CD14-positive monocyte (primary cell): ENCODE measurements around the gene KRT72. TPM values are rescaled to one million over a fixed set of nuclear protein-coding genes. Genes with fewer than 3 reads are reported as not detected.

Experiments
- DNase-seq, 3 donors: peaks; one replicate each; pipeline ENCODE4 v3.0.0-alpha.2; 2011 to 2022
- H2AFZ ChIP-seq: 2 replicates; pipeline ENCODE4 v1.6.0; 2012; ENCODE audit warnings: mild to moderate bottlenecking, low read depth, low read length, inconsistent platforms; ENCODE audit not compliant: insufficient read depth, poor library complexity, severe bottlenecking
- H3K27ac ChIP-seq, 2 donors: 1 replicate in 1 of 2; 2 replicates in 1 of 2; pipeline ENCODE4 v1.5.1; 2012 to 2013; ENCODE audit warnings: low read length in 2 of 2, control low read depth in 1 of 2, inconsistent platforms in 1 of 2, low read depth in 1 of 2, mild to moderate bottlenecking in 1 of 2
- H3K27me3 ChIP-seq, 2 donors: one replicate each; pipeline versions ENCODE4 v1.6.0 to v1.6.1; 2011 to 2013; ENCODE audit warnings: low read length in 2 of 2; ENCODE audit not compliant: control insufficient read depth in 2 of 2, insufficient read depth in 2 of 2
- H3K36me3 ChIP-seq, 2 donors: replicated peaks in 1 of 2; 1 replicate in 1 of 2; 2 replicates in 1 of 2; pipeline versions ENCODE4 v1.5.1 to v1.6.1; 2012 to 2013; ENCODE audit warnings: low read length in 2 of 2, control low read depth in 1 of 2, inconsistent platforms in 1 of 2, mild to moderate bottlenecking in 1 of 2; ENCODE audit not compliant: insufficient read depth in 2 of 2, control insufficient read depth in 1 of 2
- H3K4me1 ChIP-seq, 2 donors: 1 replicate in 1 of 2; 2 replicates in 1 of 2; pipeline versions ENCODE4 v1.5.1 to v1.6.1; 2012 to 2013; ENCODE audit warnings: low read length in 2 of 2, control low read depth in 1 of 2, inconsistent platforms in 1 of 2, mild to moderate bottlenecking in 1 of 2, moderate library complexity in 1 of 2; ENCODE audit not compliant: insufficient read depth in 2 of 2, control insufficient read depth in 1 of 2
- H3K4me2 ChIP-seq: replicated peaks from 2 replicates; pipeline ENCODE3; 2012; ENCODE audit warnings: low read length, moderate library complexity, mild to moderate bottlenecking; ENCODE audit not compliant: poor library complexity, severe bottlenecking; ENCODE audit errors: extremely low read depth
- H3K4me3 ChIP-seq, 3 experiments: fragments of 200-600 bp in 1 of 3; sonication (generic) in 1 of 3; replicated peaks in 1 of 3; 1 replicate in 2 of 3; 2 replicates in 1 of 3; pipeline ENCODE4 v1.5.1; 2011 to 2013; ENCODE audit warnings: low read length in 3 of 3, mild to moderate bottlenecking in 3 of 3, control low read depth in 2 of 3, low read depth in 2 of 3, inconsistent platforms in 1 of 3, moderate library complexity in 1 of 3
- H3K79me2 ChIP-seq: 2 replicates; pipeline ENCODE4 v1.6.0; 2012; ENCODE audit warnings: mild to moderate bottlenecking, control low read depth, inconsistent platforms, low read length, moderate library complexity; ENCODE audit not compliant: insufficient read depth
- H3K9ac ChIP-seq: 2 replicates; pipeline ENCODE4 v1.6.0; 2017; ENCODE audit warnings: low read length, mild to moderate bottlenecking; ENCODE audit not compliant: insufficient read depth, poor library complexity, severe bottlenecking
- H3K9me3 ChIP-seq, 2 donors: replicated peaks in 1 of 2; 1 replicate in 1 of 2; 2 replicates in 1 of 2; pipeline versions ENCODE4 v1.5.1 to v1.6.1; 2012 to 2013; ENCODE audit warnings: low read length in 2 of 2, control low read depth in 1 of 2; ENCODE audit not compliant: control insufficient read depth in 1 of 2, insufficient read depth in 1 of 2
- H4K20me1 ChIP-seq: 2 replicates; pipeline ENCODE4 v1.6.0; 2012; ENCODE audit warnings: mild to moderate bottlenecking, low read length, control low read depth, moderate library complexity; ENCODE audit not compliant: insufficient read depth
- H3K27ac Mint-ChIP-seq, 7 donors: one replicate each; pipeline ENCODE4 v1.8.0; 2020; ENCODE audit warnings: mild to moderate bottlenecking in 7 of 7, mixed read lengths in 7 of 7, moderate library complexity in 6 of 7, inconsistent platforms in 2 of 7
- H3K27me3 Mint-ChIP-seq, 3 donors: one replicate each; pipeline ENCODE4 v1.8.0; 2021 to 2022; ENCODE audit warnings: low read depth in 3 of 3, mild to moderate bottlenecking in 3 of 3, mixed read lengths in 3 of 3, moderate library complexity in 3 of 3, inconsistent platforms in 1 of 3
- H3K36me3 Mint-ChIP-seq, 2 donors: one replicate each; pipeline ENCODE4 v1.8.0; 2020; ENCODE audit warnings: mixed read lengths in 2 of 2, inconsistent platforms in 1 of 2, mild to moderate bottlenecking in 1 of 2
- H3K4me1 Mint-ChIP-seq: one replicate; pipeline ENCODE4 v1.8.0; 2020; ENCODE audit warnings: mild to moderate bottlenecking, mixed read lengths
- H3K4me3 Mint-ChIP-seq, 2 donors: one replicate each; pipeline ENCODE4 v1.8.0; 2020; ENCODE audit warnings: mild to moderate bottlenecking in 2 of 2, mixed read lengths in 2 of 2, moderate library complexity in 1 of 2
- H3K9me3 Mint-ChIP-seq, 7 donors: one replicate each; pipeline ENCODE4 v1.8.0; 2020 to 2022; ENCODE audit warnings: mixed read lengths in 7 of 7, mild to moderate bottlenecking in 6 of 7, moderate library complexity in 6 of 7, inconsistent platforms in 2 of 7
- CTCF ChIP-seq: fragments of 200-600 bp; IDR thresholded peaks from one replicate; pipeline ENCODE4 v1.8.0; 2022; ENCODE audit warnings: antibody characterized with exemption, mild to moderate bottlenecking
- WGBS: methylation state at CpG from one replicate; pipeline ENCODE4 v1.1.5; 2013; ENCODE audit warnings: missing lambda C conversion rate; ENCODE audit not compliant: insufficient coverage; 5-methylcytosine and 5-hydroxymethylcytosine counted together
- intact Hi-C, 2 donors: fragments of 100-400 bp; cut with micrococcal nuclease; formaldehyde crosslinking; loops; one replicate each; pipeline versions ENCODE4 v1.15.0 to v1.15.1; 2023
- polyA plus RNA-seq, 3 donors: library from polyadenylated mRNA; depleted of rRNA in 1 of 3; unstranded in 2 of 3; stranded (reverse) in 1 of 3; fragments of 300-500 nt in 2 of 3; fragments of >200 nt in 1 of 3; fragmentation: Illumina TruSeq in 2 of 3; gene quantifications; 1 replicate in 2 of 3; 2 replicates in 1 of 3; pipeline ENCODE4 v1.2.3, GENCODE V29; 2012 to 2021

Gene KRT72
- polyA plus RNA-seq, 3 donors: not detected

- no peaks in the 10 kb centered on the region for H3K9me3 ChIP-seq
- H2AFZ ChIP-seq: no peak overlapping the region
- peaks cover 0 to under 1% of the 10 kb centered on the region in 2 donors for H3K27me3 ChIP-seq
- H3K27ac Mint-ChIP-seq: no peak overlapping the region
- no peak overlapping the region for H3K4me2 ChIP-seq
- no peak for TF ChIP-seq CTCF
- no peak overlapping the region for H3K27ac ChIP-seq
- H3K4me1 ChIP-seq: no peaks in the 10 kb centered on the region
- H4K20me1 ChIP-seq: no peaks in the 10 kb centered on the region
- peaks cover 0 to 2% (median 0%) of the 10 kb centered on the region in 7 donors for H3K9me3 Mint-ChIP-seq
- no CpG with 5 or more reads among the region's 1 CpG for WGBS
- no peak for DNase-seq
- H3K27me3 Mint-ChIP-seq: peaks cover 7 to 21% (median 12%) of the 10 kb centered on the region in 3 donors
- no peaks in the 10 kb centered on the region for H3K79me2 ChIP-seq
- H3K4me3 ChIP-seq: no peak overlapping the region
- H3K4me1 Mint-ChIP-seq: no peaks in the 10 kb centered on the region
- intact Hi-C loops: no loop called here
- no peak overlapping the region for H3K9ac ChIP-seq
- no peaks in the 10 kb centered on the region for H3K36me3 Mint-ChIP-seq
- no peak overlapping the region for H3K4me3 Mint-ChIP-seq
- no peaks in the 10 kb centered on the region for H3K36me3 ChIP-seq
Observed at GRCh38 chr12:52607314-52607713, 6.1 kb upstream of the KRT72 start.

- no peaks in the 10 kb centered on the region for H3K4me1 Mint-ChIP-seq
- H3K4me1 ChIP-seq: no peaks in the 10 kb centered on the region
Observed at GRCh38 chr12:52606581-52607218, 5.4 kb upstream of the KRT72 start.

More at GRCh38 chr12:52606581-52607218, 5.4 kb upstream of the KRT72 start:
- WGBS: 92% methylated on average over 6 of the region's 7 CpGs
- no peak overlapping the region for H3K9ac ChIP-seq
- no peaks in the 10 kb centered on the region for H3K79me2 ChIP-seq
- intact Hi-C loops: no loop called here
- H2AFZ ChIP-seq: no peak overlapping the region
- Mint-ChIP-seq H3K9me3 (peaks cover 0 to 5% (median 0%) of the 10 kb centered on the region in 7 donors), H3K36me3 (no peaks in the 10 kb centered on the region), H3K4me3 (no peak overlapping the region), H3K27me3 (peaks cover 14 to 26% (median 16%) of the 10 kb centered on the region in 3 donors), H3K27ac (no peak overlapping the region)
- peaks cover 2 to 7% of the 10 kb centered on the region in 2 donors for H3K27me3 ChIP-seq
- no peaks in the 10 kb centered on the region for H4K20me1 ChIP-seq
- no peaks in the 10 kb centered on the region for H3K36me3 ChIP-seq
- DNase-seq: no peak
- H3K4me2 ChIP-seq: no peak overlapping the region
- no peaks in the 10 kb centered on the region for H3K9me3 ChIP-seq
- H3K27ac ChIP-seq: no peak overlapping the region
- H3K4me3 ChIP-seq: no peak overlapping the region
- TF ChIP-seq CTCF: no peak
